HepG2 (cell line): ENCODE measurements around the gene YBX2. TPM values are rescaled to one million over a fixed set of nuclear protein-coding genes. Genes with fewer than 3 reads are reported as not detected.

ENCODE experiments used
- ARID2 ChIP-seq: sonication (generic); formaldehyde crosslinking; IDR thresholded peaks from 2 replicates; pipeline ENCODE4 v1.8.1; 2022; ENCODE audit warnings: mild to moderate bottlenecking, missing genetic modification reagents, borderline replicate concordance
- BRCA1 ChIP-seq: sonication (generic); formaldehyde crosslinking; IDR thresholded peaks from 2 replicates; pipeline ENCODE4 v1.4.0; 2020; ENCODE audit warnings: missing genetic modification reagents
- HNRNPH1 ChIP-seq: fragments of 200-400 bp; formaldehyde crosslinking; optimal IDR thresholded peaks from 2 replicates; pipeline ENCODE3; 2017; ENCODE audit warnings: mild to moderate bottlenecking, low read depth, low read length
- KAT8 ChIP-seq: IDR thresholded peaks from 2 replicates; pipeline ENCODE4 v1.6.1; 2016; ENCODE audit warnings: missing genetic modification reagents, missing compliant biosample characterization
- KMT2A ChIP-seq: sonication (generic); formaldehyde crosslinking; IDR thresholded peaks from 2 replicates; pipeline ENCODE4 v1.4.0; 2020; ENCODE audit warnings: missing genetic modification reagents
- MAFG ChIP-seq: sonication (generic); formaldehyde crosslinking; IDR thresholded peaks from 2 replicates; pipeline ENCODE4 v1.5.1; 2020; ENCODE audit warnings: mild to moderate bottlenecking, missing genetic modification reagents
- NR2F2 ChIP-seq: IDR thresholded peaks from 2 replicates; pipeline ENCODE4 v1.6.1; 2012; ENCODE audit warnings: low read depth, inconsistent platforms, borderline replicate concordance
- POLR2A ChIP-seq, 2 experiments: IDR thresholded peaks; 2 replicates each; pipeline ENCODE4 v1.6.1; 2011; ENCODE audit warnings: low read depth in 2 of 2, low read length in 2 of 2, mild to moderate bottlenecking in 1 of 2, moderate library complexity in 1 of 2; ENCODE audit not compliant: insufficient read depth in 1 of 2
- TCF12 ChIP-seq, 2 experiments: fragments of 450-650 bp in 1 of 2; sonication (generic) in 1 of 2; formaldehyde crosslinking in 1 of 2; IDR thresholded peaks; 2 replicates each; pipeline versions ENCODE4 v1.6.1 to v1.8.0; 2017 to 2022; ENCODE audit warnings: antibody characterized with exemption in 1 of 2, mild to moderate bottlenecking in 1 of 2, missing genetic modification reagents in 1 of 2, moderate library complexity in 1 of 2
- ZBTB21 ChIP-seq: sonication (generic); formaldehyde crosslinking; IDR thresholded peaks from 2 replicates; pipeline ENCODE4 v1.4.0; 2020; ENCODE audit warnings: missing genetic modification reagents
- ZFP36L2 ChIP-seq: sonication (generic); formaldehyde crosslinking; IDR thresholded peaks from 2 replicates; pipeline ENCODE4 v1.4.0; 2020; ENCODE audit warnings: missing genetic modification reagents
- ZNF274 ChIP-seq: sonication (generic); formaldehyde crosslinking; IDR thresholded peaks from 2 replicates; pipeline ENCODE4 v1.5.1; 2020; ENCODE audit warnings: mild to moderate bottlenecking, missing genetic modification reagents
- ZNF33A ChIP-seq: sonication (generic); formaldehyde crosslinking; IDR thresholded peaks from 2 replicates; pipeline ENCODE4 v1.5.1; 2020; ENCODE audit warnings: missing genetic modification reagents, mild to moderate bottlenecking, moderate library complexity, borderline replicate concordance
- ZNF850 ChIP-seq: sonication (generic); formaldehyde crosslinking; conservative IDR thresholded peaks from 2 replicates; pipeline ENCODE4 v1.9.0; 2021; ENCODE audit warnings: mild to moderate bottlenecking, missing genetic modification reagents
- ZZZ3 ChIP-seq: sonication (generic); formaldehyde crosslinking; IDR thresholded peaks from 2 replicates; pipeline ENCODE4 v1.4.0; 2020; ENCODE audit warnings: missing genetic modification reagents, mild to moderate bottlenecking, borderline replicate concordance
- polyA plus RNA-seq, 8 experiments: library from polyadenylated mRNA; depleted of rRNA in 3 of 8; stranded (reverse) in 7 of 8; unstranded in 1 of 8; fragments of >200 nt; fragmentation: Illumina TruSeq in 4 of 8; extraction: Trizol in 4 of 8; gene quantifications; 2 replicates each; pipeline versions ENCODE4 v1.2.1 to v1.2.3, GENCODE V29; 2011 to 2016; ENCODE audit warnings: low read depth in 4 of 8, missing spikeins in 1 of 8, mixed read lengths in 1 of 8; ENCODE audit not compliant: insufficient read depth in 1 of 8
- total RNA-seq, 5 experiments: library from RNA; depleted of rRNA; stranded (reverse); fragments of >200 nt; fragmentation: Illumina TruSeq; extraction: Trizol; gene quantifications; 2 replicates each; pipeline ENCODE4 v1.2.3, GENCODE V29; 2016; ENCODE audit warnings: low read depth in 1 of 5
- TF ChIP-seq, protein P1 (sequence below): sonication (generic); formaldehyde crosslinking; IDR thresholded peaks from 2 replicates; pipeline ENCODE4 v1.9.0; 2021; ENCODE audit warnings: missing genetic modification reagents, borderline replicate concordance
- TF ChIP-seq, protein P2 (sequence below): sonication (generic); formaldehyde crosslinking; IDR thresholded peaks from 2 replicates; pipeline ENCODE4 v1.8.0; 2022; ENCODE audit warnings: mild to moderate bottlenecking, missing genetic modification reagents, moderate library complexity
- TF ChIP-seq, protein P3 (sequence below): sonication (generic); formaldehyde crosslinking; IDR thresholded peaks from 2 replicates; pipeline ENCODE4 v1.4.0; 2020; ENCODE audit warnings: missing genetic modification reagents
- TF ChIP-seq, protein P4 (sequence below): sonication (generic); formaldehyde crosslinking; IDR thresholded peaks from 2 replicates; pipeline ENCODE4 v1.5.0; 2020; ENCODE audit warnings: missing genetic modification reagents, mild to moderate bottlenecking, borderline replicate concordance
- TF ChIP-seq, protein P5 (sequence below): sonication (generic); formaldehyde crosslinking; IDR thresholded peaks from 2 replicates; pipeline ENCODE4 v1.4.0; 2020; ENCODE audit warnings: missing genetic modification reagents

The YBX2 gene
- total and polyA plus RNA-seq, 2 of the 13 experiments (the other 11 are each of a cell fraction or from before 2014, with no cell fraction given), result 0.12 to 0.22 TPM

DNA sequence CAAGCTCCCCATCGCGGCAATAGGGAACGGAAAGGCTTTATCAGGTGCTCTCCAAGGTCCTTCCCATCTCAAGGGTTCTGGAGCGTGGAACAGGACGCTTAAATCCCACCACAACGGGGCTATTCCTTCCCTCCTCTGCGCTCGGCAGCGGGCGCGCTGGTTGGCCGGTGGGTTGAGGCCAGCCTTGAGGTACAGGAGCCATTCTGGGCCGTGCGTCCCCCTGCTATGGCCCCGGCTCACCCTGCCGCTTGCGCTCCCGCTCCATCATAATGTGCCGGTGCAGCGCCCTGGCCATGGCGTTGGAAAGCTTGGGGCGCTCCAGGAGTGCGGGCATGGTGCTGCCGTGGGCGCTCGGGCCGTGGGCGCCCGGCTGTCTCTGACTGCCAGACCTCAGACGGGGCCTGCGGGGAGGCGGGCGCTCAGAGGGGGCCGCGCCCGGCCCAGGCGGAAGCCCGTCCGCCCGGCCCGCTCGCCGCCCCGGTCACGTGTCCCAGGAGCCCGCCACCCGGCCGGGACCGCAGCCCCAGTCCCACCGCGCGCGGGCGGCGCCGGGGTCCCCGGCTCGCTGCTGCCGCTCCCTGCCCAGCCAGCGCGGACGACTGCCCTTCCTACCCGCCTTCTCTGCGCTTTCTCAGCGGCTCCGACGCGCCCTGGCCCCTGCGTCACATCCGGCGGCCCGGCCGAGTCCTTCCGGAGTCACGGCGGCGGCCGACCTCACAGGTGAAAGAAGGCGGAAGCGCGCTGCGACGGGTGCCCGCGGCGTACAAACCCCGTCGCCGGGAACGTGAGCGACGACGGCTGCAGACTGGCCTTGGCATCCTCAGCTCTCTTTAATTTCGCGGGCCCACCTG is 20.5 kb upstream of the YBX2 start, which contains the start of gene GPS2 (continued):
- TF ChIP-seq, protein P1, sequence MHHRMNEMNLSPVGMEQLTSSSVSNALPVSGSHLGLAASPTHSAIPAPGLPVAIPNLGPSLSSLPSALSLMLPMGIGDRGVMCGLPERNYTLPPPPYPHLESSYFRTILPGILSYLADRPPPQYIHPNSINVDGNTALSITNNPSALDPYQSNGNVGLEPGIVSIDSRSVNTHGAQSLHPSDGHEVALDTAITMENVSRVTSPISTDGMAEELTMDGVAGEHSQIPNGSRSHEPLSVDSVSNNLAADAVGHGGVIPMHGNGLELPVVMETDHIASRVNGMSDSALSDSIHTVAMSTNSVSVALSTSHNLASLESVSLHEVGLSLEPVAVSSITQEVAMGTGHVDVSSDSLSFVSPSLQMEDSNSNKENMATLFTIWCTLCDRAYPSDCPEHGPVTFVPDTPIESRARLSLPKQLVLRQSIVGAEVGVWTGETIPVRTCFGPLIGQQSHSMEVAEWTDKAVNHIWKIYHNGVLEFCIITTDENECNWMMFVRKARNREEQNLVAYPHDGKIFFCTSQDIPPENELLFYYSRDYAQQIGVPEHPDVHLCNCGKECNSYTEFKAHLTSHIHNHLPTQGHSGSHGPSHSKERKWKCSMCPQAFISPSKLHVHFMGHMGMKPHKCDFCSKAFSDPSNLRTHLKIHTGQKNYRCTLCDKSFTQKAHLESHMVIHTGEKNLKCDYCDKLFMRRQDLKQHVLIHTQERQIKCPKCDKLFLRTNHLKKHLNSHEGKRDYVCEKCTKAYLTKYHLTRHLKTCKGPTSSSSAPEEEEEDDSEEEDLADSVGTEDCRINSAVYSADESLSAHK (CRISPR knock-in tag), result 0 out of 2 replicates have a peak, but pooled peaks have one; percentile 82
- TF ChIP-seq KAT8 (CRISPR knock-in tag) (peak; percentile 99), ZNF850 (CRISPR knock-in tag) (no peak), BRCA1 (CRISPR knock-in tag) (peak; percentile 83; the same call in 1 of the 2 replicates), ZZZ3 (CRISPR knock-in tag) (peak; percentile 56; the same call in 1 of the 2 replicates), HNRNPH1 (no peak), MAFG (no peak), KMT2A (CRISPR knock-in tag) (peak; percentile 96), ZNF33A (CRISPR knock-in tag) (no peak), ZBTB21 (CRISPR knock-in tag) (peak; percentile 33; the same call in 1 of the 2 replicates), POLR2A (IDR thresholded peaks at IDR 0.05; ENCODE audit: insufficient read depth in 1 of 2, low read depth in 2 of 2, low read length in 2 of 2) (peak; percentile 69 to 93), TCF12 (IDR thresholded peaks at IDR 0.05) (no peak), TCF12 (CRISPR knock-in tag; IDR thresholded peaks at IDR 0.05) (0 out of 2 replicates have a peak, but pooled peaks have one; percentile 16), NR2F2 (peak; percentile 22; the same call in 1 of the 2 replicates), ZNF274 (CRISPR knock-in tag) (no peak), ARID2 (CRISPR knock-in tag) (no peak), ZFP36L2 (CRISPR knock-in tag) (no peak)
- TF ChIP-seq, protein P2, sequence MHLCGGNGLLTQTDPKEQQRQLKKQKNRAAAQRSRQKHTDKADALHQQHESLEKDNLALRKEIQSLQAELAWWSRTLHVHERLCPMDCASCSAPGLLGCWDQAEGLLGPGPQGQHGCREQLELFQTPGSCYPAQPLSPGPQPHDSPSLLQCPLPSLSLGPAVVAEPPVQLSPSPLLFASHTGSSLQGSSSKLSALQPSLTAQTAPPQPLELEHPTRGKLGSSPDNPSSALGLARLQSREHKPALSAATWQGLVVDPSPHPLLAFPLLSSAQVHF (CRISPR knock-in tag), result 0 out of 2 replicates have a peak, but pooled peaks have one; percentile 41
- TF ChIP-seq, protein P3, sequence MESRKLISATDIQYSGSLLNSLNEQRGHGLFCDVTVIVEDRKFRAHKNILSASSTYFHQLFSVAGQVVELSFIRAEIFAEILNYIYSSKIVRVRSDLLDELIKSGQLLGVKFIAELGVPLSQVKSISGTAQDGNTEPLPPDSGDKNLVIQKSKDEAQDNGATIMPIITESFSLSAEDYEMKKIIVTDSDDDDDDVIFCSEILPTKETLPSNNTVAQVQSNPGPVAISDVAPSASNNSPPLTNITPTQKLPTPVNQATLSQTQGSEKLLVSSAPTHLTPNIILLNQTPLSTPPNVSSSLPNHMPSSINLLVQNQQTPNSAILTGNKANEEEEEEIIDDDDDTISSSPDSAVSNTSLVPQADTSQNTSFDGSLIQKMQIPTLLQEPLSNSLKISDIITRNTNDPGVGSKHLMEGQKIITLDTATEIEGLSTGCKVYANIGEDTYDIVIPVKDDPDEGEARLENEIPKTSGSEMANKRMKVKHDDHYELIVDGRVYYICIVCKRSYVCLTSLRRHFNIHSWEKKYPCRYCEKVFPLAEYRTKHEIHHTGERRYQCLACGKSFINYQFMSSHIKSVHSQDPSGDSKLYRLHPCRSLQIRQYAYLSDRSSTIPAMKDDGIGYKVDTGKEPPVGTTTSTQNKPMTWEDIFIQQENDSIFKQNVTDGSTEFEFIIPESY, result peak; percentile 54; the same call in 1 of the 2 replicates
- TF ChIP-seq, protein P4, sequence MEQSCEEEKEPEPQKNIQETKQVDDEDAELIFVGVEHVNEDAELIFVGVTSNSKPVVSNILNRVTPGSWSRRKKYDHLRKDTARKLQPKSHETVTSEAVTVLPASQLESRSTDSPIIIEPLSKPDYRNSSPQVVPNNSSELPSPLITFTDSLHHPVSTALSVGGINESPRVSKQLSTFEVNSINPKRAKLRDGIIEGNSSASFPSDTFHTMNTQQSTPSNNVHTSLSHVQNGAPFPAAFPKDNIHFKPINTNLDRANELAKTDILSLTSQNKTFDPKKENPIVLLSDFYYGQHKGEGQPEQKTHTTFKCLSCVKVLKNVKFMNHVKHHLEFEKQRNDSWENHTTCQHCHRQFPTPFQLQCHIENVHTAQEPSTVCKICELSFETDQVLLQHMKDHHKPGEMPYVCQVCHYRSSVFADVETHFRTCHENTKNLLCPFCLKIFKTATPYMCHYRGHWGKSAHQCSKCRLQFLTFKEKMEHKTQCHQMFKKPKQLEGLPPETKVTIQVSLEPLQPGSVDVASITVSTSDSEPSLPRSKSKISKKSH (CRISPR knock-in tag), result no peak
- TF ChIP-seq, protein P5, sequence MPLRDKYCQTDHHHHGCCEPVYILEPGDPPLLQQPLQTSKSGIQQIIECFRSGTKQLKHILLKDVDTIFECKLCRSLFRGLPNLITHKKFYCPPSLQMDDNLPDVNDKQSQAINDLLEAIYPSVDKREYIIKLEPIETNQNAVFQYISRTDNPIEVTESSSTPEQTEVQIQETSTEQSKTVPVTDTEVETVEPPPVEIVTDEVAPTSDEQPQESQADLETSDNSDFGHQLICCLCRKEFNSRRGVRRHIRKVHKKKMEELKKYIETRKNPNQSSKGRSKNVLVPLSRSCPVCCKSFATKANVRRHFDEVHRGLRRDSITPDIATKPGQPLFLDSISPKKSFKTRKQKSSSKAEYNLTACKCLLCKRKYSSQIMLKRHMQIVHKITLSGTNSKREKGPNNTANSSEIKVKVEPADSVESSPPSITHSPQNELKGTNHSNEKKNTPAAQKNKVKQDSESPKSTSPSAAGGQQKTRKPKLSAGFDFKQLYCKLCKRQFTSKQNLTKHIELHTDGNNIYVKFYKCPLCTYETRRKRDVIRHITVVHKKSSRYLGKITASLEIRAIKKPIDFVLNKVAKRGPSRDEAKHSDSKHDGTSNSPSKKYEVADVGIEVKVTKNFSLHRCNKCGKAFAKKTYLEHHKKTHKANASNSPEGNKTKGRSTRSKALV (CRISPR knock-in tag), result peak; percentile 46; the same call in 1 of the 2 replicates
